ENCODE results near the gene CDYL. TPM values are rescaled to one million over a fixed set of nuclear protein-coding genes. Genes with fewer than 3 reads are reported as not detected.
A peak's percentile ranks its signal among the peaks of the same experiment; 100 is the strongest.
"Not testable (repeated sequence)": the region's sequence is repeated elsewhere in the genome, so short reads cannot be mapped to it uniquely, and the experiment has no call there.

Gene CDYL
- total RNA-seq, 1 experiment from 2014 or later: 74.2 TPM

DNA sequence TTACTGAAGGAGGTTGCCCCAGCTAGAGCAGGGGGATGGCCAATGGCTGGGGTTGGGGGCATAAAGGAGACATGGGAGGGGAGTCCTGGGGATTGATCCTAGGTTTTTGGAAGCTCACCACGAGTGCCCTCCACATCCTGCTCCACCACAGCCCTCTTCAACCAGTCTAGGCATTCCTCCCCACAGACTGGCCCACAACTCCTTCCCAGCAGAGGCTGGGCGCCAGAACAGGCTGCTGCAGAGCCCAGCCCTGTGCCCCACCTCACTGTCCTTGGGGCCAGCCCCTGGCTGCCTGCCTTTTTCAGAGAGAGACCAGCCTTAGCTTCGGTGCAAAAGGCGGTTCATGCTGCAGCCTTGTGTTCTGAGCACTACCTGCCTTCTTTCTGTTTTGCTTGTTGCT is 211.2 kb downstream of the CDYL start:
- in situ Hi-C loops (cut with HindIII; ENCODE audit: low pct_unique_long_range_greater_than_20kb, low sequenced_read_pairs): no loop called here
- DNase-seq (ENCODE audit: low read depth): no peak

DNA sequence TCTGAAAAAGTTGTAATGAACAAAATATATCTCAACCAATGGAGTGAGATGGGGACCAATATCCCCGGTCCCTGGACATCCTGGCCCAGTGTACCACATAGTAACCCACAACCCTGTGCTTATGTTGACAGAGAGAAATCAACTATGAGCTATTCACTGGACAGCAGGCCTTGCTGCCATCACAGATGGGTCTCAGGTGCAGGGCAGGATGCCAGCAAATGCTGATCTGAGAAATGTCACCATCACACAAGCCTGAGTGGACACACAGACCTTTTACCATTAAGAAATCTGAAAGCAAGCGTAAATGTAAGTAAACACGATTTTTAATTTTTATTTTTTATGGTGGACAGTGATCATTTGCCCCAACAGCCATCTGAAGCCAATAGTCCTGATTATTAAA is 218.5 kb downstream of the CDYL start:
- DNase-seq (ENCODE audit: low read depth): no peak
- in situ Hi-C loops (cut with HindIII; ENCODE audit: low pct_unique_long_range_greater_than_20kb, low sequenced_read_pairs): no loop called here

GRCh38 chr6:4997862-4998261 is 221.7 kb downstream of the CDYL start:
- no peak for DNase-seq (ENCODE audit: low read depth)
- in situ Hi-C loops (cut with HindIII; ENCODE audit: low pct_unique_long_range_greater_than_20kb, low sequenced_read_pairs): no loop called here

GRCh38 chr6:4999586-4999985 is 223.4 kb downstream of the CDYL start:
- DNase-seq (ENCODE audit: low read depth): no peak
- in situ Hi-C loops (cut with HindIII; ENCODE audit: low pct_unique_long_range_greater_than_20kb, low sequenced_read_pairs): no loop called here

DNA sequence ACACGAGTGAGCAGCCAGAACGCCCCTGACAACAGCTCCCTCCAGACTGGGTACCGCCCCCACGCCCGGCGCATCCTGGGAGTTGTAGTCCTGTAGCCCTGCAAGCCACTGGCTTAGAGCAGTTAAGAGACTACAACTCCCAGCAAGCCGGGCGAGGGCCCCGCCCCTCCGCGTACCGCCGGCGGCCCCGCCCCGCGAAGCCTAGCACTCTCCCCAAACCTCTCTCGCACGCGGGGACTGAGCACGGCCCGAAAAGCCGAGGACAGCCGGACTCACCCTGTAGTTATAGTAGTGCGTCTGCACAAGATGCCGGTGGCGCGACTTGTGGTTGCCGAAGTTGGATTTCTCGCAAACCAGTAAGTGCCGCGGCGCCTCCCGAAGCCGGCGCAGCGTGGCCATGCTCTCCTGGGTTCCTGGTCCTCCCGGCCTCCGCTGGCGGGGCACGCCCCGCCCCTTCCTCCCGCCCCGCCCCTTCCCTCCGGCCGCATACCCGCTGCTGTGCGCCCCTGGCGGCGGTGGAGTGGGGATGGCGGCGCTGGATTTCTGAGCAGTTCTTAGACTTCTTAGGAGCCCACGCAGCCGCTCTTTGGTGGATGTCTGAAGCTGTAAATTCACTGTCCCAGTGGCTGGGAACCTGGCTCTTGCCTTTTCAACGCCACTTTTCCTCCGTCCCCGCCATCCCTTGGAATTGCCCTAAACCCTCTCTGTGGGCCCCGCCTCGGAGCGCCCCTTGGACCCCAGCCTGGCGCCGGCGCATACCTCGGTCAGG is 227.6 kb downstream of the CDYL start, which contains the start of gene RPP40:
Gene RPP40 (minus strand): TSS at position 434 of the 769 bp plus-strand sequence. CDS start 35 bp downstream, at position 399.
- in situ Hi-C loops (cut with HindIII; ENCODE audit: low pct_unique_long_range_greater_than_20kb, low sequenced_read_pairs): no loop called here
- DNase-seq (ENCODE audit: low read depth): peak; percentile 96

DNA sequence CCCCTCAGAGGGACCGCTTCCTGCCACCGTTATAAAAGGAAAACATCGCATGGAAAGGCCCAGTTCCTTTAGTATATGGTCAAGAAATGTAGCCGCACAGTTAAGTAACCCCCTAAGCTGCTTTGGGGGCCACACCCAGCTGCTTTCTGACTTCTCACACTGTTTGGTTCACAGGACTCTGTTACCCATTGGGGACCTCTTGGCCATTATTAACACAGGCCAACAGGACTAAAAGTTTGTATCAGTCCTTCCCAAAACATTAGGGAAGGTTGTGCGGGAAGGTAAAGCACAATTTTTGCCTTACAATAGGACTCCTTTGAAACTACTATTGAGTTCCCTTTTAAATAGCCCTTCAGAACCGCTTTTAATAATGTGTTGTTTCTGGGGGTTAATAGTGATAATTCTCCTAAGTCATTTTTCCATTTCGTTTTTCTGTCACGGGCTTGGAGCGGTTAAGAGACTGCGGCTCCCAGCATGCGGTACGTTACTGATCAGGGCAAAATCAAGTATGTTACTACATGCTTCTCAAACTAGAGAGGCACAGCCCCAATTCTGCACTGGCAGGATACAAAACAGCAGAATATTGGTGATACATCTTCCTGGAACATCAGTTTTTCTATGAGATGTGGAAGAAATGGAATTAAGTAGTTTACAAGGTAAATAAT is 228.3 kb downstream of the CDYL start:
- in situ Hi-C loops (cut with HindIII; ENCODE audit: low pct_unique_long_range_greater_than_20kb, low sequenced_read_pairs): no loop called here
- DNase-seq (ENCODE audit: low read depth): no peak

DNA sequence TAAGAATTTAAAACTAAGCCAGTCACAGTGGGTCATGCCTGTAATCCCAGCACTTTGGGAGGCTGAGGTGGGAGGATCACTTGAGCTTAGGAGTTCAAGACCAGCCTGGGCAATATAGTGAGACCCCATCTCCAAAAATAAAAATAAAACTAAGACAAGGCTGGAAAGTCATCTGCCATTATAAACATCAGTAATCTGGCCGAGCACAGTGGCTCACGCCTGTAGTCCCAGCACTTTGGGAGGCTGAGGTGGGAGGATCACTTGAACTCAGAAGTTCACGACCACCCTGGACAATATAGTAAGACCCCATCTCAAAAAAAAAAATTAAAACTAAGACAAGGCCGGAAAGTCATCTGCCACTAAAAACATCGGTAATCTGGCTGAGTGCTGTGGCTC is 228.8 kb downstream of the CDYL start:
- DNase-seq (ENCODE audit: low read depth); in situ Hi-C loops (cut with HindIII; ENCODE audit: low pct_unique_long_range_greater_than_20kb, low sequenced_read_pairs): not testable (repeated sequence)

Other genes with a start within 250 kb of the CDYL start
- 24.2 and 41.0 TPM in 2 replicates for gene RPP40, start 227.6 kb downstream of the CDYL start, total RNA-seq (2014; rRNA removed; shearing (Covaris generic); ENCODE audit: low replicate concordance)

Measured in Caki2 (cell line).